HG03095 (cell line): ENCODE measurements around the gene SLC24A4.

Experiments used
- ATAC-seq: cut with Tn5 transposase; IDR thresholded peaks from one replicate; pipeline ENCODE4 v1.9.1; 2021; ENCODE audit warnings: moderate library complexity; ENCODE audit not compliant: unreplicated experiment

The SLC24A4 gene

DNA sequence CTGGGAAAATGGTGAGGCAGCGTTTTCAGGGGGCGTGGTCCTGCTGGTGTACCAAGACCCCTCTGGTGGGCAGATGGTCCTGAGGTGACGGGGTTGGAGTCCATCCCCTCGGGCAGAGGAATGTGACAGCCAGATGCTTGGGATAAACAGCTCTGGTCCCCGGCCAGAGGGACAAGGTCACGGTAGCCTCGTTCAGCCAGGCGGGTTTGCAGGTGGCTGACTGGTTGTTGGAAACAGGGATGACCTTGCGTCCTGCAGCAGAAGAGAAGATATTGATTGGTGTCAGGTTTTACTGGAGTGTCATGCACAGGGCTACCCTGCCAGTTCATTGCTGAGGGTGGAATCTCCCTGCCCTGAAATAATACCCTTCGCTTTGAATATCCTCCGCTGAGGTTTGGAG, 43.3 kb downstream of the SLC24A4 start:
- ATAC-seq, result no peak

DNA sequence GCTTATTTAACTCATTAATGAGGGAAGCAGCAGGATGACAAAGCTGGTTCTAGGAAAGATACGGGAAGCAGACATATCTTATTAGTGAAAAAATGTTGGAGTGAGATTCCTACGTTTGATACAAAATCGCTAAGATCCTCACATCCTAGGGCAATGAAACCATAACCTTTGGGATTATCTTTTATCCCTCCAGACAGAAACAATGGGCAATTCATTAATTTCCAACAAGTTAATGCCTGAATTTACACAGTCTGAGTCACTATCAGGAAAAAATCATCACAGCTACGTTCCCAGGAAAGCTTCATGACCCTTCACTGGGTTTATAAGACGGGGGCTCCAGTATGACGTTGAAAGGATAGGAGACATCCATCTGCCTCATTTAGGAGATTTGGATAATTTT, 45.0 kb downstream of the SLC24A4 start:
- no peak for ATAC-seq

DNA sequence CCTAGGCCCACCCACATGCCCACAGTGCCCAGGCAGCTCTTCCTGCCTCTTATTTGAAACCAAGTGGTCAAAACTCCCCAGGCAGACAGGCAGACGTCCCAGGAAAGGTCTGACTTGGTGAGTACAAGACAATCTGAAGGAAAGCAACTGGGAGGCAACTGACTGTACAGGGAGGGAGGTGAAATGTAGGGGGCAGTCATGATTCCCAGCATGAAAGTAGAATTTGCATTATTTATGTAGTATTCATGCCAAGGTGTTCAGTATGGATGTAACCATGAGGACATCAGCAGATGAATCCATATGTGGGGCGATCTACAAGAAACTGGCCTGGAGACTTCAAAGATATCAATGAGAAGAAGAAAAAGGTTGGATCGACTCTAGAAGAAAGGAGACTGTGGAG, 46.1 kb downstream of the SLC24A4 start:
- no peak for ATAC-seq

DNA sequence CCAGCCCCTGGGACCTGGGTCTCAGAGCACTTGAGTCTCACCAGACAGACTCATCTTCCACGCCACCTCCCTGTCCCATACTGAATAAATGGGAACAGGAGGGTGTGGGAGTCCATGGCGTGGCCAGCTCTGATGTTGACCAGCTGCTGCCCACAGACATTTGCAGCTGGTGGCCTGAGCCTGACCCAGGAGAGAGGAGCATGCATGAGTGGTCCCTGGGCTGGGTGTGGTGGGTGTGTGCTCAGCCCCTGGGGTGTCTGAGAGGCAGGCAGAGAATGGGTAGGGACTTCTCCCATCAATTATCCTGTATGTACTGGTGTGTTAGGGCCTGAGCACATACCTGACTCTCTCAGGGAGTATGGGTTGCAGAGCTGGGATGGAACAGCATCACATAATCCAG, 49.3 kb downstream of the SLC24A4 start:
- ATAC-seq, result no peak

DNA sequence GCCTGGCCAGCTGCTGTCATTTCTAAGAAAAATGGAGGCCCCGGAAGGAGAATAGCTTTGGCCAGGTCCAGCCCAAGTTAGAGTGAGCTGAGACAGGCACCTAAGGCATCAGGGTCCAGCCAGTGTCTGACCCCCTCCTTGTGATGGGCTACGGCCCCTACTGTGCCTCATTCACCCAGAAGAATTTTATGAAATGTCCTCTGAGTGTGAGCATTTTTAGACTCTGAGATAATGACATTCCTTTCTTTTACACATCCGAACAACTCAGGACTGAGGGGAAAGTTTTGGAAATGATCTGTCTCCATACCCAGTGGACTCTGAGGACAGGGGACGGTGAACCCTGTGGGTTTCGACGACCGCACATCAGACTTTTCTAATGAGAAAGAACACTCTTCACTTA, 50.4 kb downstream of the SLC24A4 start:
- no peak for ATAC-seq

DNA sequence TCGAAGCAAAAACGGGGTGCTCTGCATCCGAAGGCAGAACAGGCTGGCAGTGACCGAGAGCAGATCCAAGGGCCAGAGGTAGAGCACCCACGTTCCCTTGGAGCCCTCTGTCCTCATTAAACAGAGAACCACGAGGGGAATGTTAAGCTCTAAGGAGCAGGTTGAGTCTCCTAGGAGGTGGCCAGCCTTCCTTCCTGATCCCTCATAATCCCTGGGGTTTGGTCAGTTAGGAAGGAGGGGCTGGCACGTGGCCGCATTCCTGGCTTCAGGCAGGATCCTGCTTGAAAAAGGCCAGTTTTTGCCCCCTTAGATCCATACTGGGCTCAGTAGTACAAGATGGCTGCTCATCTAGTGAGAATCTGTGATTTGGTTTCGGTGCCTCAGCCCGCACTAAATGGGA, 57.2 kb downstream of the SLC24A4 start:
- no peak for ATAC-seq

DNA sequence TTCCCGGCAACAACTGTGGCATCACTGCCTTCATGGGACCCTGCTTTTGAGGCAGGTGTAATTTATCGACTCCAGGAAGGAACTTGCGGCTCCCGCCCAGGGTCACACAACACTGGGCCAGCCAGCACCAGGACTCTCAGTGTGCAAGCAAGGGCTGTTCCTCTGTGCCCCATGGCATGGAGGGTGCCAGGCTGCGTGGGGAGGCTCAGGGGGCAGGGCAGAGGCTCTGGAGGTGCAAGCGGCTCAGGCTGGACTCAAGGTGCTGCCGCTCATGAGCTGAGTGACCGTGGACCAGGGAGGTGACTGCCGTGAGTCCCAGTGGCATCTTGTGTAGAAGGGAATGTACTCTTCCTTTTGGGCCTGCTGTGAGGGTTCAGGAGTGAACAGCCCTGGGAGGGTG, 57.6 kb downstream of the SLC24A4 start:
- ATAC-seq, result no peak

DNA sequence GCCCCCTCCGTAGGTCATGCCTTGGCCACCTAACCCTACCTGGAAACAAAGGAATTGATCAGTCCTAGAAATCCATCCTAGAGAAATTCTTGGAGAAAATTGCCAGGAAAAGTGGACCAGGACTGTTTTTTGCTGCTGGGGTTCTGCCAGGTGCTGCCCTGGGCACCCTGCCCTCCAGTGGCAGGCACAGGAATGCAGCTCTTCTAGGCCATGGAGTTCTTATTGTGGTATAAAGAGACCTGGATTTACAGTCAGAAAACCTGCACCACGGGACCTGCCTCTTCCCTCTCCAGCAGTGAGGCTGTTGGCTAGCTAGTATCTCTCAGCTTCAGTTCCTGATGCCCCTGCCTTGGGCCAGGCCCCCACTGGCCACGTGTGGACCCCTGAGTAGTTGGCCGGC, 59.7 kb downstream of the SLC24A4 start:
- ATAC-seq, result no peak

DNA sequence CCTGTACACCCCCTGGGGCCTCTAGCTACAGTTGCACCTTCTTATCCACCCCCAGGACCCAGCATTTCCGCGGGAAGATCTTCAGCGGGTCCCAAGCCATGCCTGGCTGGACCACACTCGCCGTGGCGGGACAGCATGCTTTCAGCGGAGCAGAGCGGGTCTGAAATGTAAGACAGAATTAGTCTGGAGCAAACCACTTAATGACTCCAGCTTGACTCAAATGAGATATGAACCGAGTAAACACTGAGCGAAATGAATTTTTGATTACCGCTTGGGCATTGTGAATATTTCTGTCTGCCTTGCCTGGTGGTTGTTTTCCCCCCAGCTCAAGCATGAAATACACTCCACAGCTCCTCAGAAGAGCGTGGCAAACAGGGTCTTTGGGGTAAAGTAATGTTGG, 60.8 kb downstream of the SLC24A4 start:
- ATAC-seq, result no peak

DNA sequence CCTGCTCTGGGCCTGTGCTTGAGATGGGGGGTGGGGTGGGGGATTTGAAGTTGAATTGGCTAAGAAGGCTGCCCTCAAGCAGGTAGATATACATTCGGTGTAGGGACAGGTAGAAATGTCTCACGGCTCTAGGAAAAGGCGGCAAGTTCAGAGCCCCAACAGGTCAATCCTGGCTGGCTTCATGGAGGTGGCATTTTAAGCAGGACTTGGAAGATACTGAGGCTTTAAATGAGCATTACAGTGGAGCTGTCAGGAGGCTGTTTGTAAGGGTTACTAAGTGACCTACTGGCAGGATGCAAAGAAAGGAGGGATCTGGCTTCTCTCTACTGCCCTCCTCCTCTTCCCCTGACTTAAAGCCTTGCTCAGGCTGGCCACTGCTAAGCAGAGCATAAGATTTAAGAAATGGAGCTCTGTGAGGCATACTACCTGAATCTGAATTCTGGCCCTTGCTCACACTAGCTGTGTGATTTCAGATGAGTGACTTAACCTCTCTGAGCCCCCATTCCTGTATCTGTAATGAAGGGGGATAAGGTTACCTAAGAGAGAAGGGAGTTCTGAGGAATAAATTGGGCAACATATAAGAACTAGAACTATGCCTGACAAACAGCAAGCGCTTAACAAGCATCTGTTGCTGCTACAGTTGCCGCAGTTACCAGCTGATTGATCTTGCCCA, 61.6 kb downstream of the SLC24A4 start:
- no peak for ATAC-seq

DNA sequence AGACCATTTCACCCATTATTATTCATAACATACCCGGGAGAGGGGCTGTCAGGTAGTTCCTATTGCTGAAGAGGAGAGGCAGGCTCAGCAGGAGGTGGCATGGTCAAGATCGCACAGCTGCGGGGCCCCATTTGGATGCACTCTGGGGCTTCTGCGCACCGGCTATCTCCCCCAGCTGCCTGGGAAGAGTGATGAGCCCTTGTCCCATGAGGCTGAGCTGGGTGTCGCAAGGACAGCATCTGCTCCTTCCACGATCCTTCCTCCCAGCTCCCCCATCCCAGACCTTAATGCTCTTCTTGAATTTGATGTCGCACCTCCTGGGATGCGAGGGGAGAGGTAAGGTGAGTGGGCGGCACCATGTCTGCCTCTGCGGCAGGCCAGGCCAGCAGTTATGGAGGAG, 62.6 kb downstream of the SLC24A4 start:
- ATAC-seq, result no peak

DNA sequence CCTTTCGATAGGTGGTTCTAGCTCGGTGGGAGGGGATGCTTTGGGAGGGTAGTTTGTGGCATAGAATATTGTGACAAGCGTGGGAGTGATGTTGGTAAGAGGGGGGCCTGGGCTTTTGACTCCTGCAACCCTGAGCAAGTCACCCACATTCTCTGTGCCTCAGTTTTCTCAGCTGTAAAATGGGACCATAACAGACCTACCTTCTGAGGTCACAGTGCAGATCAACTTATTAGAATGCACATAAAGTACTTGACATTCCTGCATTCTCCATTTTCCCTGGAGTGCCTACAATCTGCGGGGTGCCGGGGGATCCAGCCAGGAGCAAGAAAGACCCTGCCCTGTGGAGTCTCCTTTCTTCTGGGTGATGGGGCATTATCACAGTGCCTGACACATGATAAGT, 63.2 kb downstream of the SLC24A4 start:
- ATAC-seq, result no peak

DNA sequence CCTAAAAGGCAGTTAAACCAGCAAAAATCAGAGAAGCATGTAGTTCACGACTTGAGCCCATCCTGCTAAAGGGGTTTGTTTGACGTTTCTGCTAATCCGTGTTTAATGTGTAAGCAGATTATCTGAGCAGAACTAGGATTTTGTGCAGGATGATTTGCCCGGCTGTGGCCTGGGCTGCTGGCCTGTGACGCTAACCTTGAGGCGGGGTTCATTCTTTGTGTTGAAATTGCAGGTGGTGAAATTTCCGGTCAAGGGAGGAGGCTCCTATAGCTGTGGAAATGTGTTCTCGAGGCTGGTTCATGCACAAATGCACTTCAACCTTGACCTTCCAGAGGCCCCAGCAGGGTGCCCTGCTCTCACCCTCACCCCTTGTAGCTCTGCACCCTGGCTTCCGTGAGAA, 63.7 kb downstream of the SLC24A4 start:
- ATAC-seq, result no peak

DNA sequence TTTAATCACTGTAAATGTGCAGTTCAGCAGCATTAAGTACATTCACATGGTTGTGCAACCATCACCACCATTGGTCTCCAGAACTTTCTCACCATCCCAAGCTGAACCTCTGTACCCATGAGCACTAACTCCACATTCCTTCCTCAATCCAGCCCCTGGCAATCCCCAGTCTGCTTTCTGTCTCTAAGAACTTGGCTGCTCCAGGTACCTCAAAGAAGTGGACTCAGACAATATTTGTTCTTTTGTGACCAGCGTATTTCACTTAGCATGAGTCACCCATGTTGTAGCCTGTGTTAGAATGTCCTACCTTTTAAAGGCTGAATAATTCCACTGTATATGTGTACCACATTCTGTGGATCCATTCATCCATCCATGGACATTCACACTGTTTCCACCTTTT, 64.6 kb downstream of the SLC24A4 start:
- no peak for ATAC-seq

DNA sequence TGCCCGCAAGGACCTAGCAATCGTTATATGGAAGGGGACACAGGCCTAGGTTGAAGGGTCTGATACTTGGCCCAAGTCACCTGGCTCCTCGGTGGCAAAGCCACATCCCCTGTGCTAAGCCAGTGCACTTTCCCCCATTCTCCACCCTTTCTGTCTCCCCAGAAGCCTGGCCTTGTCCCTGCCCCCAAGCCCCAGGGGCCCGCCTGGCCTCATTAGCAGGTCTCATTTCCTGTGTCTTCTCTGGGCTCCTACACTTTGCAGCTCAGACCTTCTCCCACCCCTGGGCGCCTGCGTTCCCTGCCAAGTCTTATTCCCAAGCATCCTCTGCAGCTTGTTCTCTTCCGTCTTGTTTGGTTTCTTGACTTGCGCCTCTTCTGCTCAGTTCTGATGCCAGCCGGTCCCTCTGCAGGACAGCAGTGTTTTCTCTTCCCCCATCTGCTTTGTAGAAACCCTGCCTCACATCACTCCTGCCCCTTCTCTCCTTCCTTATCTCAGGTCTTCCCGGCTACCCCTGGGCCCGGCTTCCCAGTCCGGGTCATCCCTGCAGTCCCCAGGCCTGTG, 66.7 kb downstream of the SLC24A4 start:
- ATAC-seq, result no peak

DNA sequence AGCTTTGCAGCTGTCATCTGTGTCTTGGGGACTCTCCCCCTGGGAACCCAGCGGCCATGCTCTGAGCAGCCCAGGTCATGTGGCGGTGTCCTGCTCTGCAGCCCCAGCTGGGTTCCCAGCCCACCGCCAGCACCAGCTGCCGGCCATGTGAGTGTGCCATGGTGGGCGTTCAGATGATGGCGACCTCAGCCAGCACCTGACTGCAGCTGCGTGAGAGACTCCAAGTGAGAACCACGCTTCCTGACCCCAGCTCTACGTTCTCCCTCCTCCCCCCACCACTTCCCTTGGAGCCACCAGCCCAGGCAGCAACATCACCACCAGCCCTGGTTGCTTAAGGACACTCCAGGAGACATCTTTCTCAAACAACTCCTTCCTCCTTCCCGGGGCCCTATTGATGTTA, 68.8 kb downstream of the SLC24A4 start:
- no peak for ATAC-seq

DNA sequence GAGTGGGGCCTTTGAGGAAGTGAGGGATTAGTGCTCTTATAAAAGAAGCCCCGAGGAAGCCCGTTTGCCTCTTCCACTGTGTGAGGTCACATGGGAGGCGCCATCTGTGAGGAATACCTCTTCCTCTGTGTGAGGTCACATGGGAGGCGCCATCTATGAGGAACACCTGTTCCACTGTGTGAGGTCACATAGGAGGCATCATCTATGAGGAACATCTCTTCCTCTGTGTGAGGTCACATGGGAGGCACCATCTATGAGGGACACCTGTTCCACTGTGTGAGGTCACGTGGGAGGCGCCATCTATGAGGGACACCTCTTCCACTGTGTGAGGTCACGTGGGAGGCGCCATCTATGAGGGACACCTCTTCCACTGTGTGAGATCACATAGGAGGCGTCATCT, 69.7 kb downstream of the SLC24A4 start:
- no peak for ATAC-seq

DNA sequence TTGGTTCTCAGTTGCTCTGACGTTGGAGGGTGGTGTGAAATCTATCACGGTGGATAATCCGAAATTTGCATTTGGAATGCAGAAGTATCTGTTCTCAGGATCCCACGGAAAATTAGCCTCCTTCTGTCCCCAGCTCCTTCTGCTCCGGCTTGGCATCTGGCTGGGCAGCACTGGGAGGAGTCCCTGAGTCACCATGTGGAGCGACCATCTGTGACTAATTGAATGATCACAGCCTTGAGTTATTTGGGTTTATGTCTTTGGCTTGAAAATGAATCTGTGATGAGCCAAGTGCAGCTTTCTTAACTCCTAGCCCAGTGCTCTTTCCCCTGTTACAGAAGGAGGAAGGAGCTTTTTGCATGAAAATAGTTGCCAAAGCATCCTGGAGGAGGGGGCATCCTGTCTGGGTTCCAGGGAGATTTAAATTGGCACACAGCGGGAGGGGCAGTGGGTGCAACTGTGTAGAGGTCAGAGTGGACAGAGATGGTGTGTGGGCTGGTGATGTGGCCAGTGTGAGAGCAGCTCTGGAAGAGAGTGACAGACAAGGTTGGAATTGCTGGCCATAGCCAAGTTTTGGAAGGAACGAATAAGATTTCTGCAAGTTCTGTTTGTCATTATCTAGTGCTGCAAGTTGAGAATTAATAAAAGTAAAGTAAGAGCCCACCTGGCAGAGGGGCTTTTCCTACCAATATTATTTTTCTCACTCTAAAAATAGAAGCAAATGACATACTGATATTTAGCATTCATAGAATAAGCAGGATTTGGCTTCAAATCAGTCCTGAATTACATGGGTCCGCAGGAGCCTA, 74.4 kb downstream of the SLC24A4 start:
- no peak for ATAC-seq

DNA sequence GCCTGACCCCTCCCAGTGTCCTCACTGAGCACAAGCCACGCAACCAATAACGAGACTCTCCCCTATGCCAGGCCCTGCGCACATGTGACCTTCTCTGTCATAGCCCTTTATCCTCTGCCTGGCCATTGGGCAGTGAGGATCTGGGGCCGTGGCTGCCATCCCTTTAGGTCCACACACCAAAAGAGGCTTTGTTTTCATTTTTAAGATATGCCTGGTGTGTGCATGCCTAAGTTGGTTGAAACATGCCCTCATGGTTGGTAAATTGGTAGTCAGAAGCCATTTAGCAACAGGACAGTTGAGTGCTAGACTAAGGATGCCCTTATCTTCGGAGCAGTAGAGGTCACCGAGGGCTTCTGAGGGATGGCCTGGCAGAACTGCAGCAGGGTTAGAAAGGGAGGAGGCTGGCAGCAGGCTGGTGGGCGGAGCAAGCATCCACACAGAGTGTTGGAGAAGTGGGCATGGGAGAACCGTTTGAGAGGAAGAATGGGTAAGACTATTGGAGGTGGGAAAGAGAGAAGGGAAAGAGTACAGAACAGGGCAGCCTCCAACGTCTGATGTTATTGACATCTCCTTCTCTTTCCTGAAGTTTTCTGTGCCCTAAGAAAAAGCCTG, 75.1 kb downstream of the SLC24A4 start:
- no peak for ATAC-seq

DNA sequence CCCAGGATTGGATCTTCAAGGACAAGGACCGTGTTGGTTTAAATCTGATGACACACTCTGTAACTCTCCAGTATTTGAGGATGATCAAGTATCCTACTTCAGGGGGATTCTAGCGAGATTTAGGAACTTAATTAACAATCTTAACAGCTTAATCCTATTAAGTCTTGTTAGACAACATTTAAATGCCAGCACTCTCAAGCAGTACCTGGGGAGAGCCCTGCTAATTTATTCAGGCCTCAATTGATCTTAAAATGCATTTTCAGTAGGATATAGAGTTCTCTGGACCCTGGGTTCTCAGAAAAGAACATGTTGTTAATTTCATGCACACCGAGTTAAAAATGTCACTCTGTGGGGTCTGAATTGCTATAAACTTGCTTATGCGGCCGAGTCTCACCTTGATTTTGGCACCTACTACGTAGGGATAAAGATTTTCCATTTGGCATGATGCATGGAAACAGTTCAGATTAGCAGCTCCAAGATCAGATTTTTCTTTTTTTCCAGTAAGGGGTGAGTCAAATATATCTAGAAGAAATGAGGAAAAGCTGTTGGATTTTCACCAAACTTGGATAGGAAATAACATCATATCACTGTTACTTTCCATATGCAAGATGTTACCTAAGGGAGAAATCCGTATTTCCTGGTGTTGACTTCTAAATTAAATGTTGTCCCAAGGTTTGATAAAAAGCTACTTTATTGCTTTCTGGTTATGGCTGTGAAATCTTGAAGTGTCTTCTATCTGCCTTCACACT, 76.1 kb downstream of the SLC24A4 start:
- ATAC-seq, result no peak
